Left colon (tissue), 2 donors: ENCODE measurements around the gene NR6A1. TPM values are rescaled to one million over a fixed set of nuclear protein-coding genes. Genes with fewer than 3 reads are reported as not detected.

Source experiments
- ATAC-seq: fragments of 200-7000 bp; cut with Tn5 transposase; one replicate; pipeline ENCODE4 v1.9.1; 2020; ENCODE audit warnings: mild to moderate bottlenecking, moderate library complexity
- DNase-seq, 2 donors: peaks; one replicate each; pipeline ENCODE4 v3.0.0-alpha.2; 2020
- intact Hi-C, 2 donors: fragments of 100-400 bp; cut with DNase I in 1 of 2; cut with micrococcal nuclease in 1 of 2; formaldehyde crosslinking; loops; one replicate each; pipeline versions ENCODE4 v1.11.2 to v1.14.0; 2022; cut with DNase I, micrococcal nuclease
- total RNA-seq, 2 donors: library from RNA; stranded (reverse); fragmentation: NEBNext Ultra II Directional; extraction: Animal tissue kit (Norgen Biotek cat#: 25700); gene quantifications; one replicate each; pipeline ENCODE4 v1.2.1, GENCODE V29; 2021
- donor health status: DM: no; HTN: no; CAD: no.
- donor health status: DM: yes; HTN: yes; CAD: no.

NR6A1 gene
- total RNA-seq, 2 donors from 2014 or later, result 4.6 to 7.1 TPM

DNA sequence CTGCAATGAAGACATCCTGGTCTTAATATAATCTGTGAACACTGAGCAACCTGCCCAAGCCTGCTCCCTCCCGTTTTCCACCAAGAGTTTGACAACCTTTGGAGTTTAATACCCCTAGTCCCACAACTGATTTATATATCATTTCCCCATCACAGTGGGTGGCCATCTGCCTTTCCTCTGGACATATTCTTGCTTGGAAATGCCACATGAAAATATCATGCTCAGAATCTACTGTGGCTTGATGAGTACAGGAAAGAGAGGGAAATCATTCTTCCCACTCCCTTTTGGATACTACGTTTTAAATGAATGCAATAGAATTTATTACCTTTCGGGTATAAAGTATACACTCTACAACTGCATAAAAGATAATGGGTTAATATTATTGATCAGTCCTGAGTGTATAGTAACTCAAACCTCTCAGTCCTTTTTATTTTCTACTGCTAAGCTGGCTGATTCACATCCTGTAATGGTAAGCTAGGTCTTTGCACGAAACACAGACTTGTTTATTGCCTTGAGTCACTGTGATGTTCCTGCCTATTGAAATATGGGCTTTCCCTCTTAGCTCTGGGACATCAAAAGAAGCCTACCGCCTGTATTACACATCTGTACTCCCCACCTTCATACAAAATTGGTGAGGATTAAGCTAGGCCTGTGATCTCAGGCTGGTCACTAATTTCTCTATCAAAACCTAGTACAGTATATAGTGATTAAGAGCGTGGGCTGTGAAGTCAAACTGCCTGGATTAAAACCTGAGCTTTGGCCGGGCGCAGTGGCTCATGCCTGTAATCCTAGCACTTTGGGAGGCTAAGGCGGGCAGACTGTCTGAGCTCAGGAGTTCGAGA, 196.4 kb downstream of the NR6A1 start:
- intact Hi-C loops, result no loop called here
- DNase-seq, result no peak
- peak; percentile 87 for ATAC-seq

DNA sequence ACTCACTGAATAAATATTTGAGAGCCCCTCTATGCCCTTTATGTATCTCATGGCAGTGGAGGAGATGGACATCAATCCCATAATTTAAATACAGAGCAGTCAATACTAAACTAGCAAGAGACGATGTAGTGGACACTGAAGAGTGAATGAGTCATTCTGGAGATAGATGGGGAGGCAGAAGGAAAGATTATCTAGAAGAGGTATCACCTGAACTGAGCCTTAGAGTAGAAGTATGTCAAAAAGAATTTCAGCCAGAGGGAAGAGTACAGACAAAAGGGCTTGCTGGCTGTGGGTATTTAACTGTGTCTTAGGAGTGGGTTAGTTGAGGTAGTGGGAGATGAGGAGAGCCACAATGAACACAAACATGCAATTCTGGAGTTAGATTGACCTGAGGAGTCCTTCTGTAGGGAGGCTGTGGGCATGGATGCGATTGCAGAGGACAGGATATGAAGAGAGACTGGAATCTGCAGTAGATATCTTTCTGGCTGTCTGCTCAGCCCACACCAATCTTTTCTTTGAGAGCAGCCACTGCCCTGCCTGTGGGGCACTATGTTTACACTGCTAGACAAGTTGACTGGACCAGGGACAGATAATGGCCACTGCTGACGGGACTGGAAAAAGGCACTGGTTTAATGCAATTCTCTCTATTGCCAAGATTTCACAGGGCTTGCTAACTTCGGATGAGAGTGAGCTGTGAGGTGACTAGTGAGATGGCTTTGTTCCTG, 200.0 kb downstream of the NR6A1 start:
- DNase-seq (no peak), ATAC-seq (no peak)
- intact Hi-C loops, result no loop called here

DNA sequence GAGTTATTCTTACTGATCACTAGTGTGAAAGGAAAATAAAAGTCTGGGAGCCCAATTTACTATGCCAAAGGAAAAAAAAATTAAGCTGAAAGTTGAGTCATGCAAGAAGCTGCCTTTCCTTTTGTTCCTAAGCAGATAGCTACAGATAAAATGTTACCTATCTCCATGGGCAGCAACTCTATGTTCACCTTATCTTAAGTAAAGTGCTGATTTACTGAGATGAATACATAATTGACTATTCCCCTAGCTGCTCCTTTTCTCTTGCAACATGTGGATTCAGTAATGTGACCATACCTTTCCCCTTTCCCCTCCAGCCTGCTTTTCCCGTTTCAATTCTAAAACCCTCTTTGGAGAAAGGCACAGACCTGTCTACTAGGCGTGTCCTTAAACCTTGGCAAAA, 201.2 kb downstream of the NR6A1 start:
- DNase-seq, result no peak
- intact Hi-C loops, result no loop called here
- no peak for ATAC-seq

DNA sequence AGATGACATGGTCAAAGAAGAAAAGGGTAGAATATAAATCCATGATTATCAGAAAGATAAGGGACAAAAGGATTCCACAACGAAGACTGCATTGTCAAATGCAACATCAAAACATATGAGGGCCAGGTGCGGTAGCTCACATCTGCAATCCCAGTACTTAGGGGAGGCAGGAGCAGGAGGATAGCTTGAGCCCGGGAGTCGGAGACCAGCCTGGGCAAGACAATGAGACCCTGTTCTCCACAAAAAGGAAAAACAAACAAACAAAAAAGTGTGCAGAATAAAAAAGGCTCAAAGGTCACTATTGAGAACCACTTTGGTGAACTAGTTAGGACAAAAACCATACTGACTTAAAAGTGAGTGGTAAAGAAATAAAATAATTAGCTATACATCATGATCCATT, 203.7 kb downstream of the NR6A1 start:
- DNase-seq (no peak), ATAC-seq (peak; percentile 64)
- intact Hi-C loops, result no loop called here

DNA sequence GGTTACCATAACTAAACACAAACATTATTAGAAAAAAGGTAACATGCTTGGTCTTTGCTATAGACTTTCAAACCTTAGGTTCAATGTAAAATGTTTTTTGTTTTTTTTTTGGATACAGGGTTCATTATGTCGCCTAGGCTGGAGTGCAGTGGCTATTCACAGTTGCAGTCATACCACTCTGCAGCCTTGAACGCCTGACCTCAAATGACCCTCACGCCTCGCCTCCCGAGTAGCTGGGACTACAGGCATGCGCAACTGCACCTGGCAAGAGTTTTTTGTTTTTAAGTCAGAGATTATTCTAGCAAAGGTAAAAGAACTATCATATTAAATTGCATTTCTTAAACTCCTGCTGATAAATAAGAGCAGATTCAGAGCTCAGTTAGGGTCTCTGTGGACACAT, 208.8 kb downstream of the NR6A1 start:
- ATAC-seq (no peak), DNase-seq (no peak)
- intact Hi-C loops, result no loop called here

DNA sequence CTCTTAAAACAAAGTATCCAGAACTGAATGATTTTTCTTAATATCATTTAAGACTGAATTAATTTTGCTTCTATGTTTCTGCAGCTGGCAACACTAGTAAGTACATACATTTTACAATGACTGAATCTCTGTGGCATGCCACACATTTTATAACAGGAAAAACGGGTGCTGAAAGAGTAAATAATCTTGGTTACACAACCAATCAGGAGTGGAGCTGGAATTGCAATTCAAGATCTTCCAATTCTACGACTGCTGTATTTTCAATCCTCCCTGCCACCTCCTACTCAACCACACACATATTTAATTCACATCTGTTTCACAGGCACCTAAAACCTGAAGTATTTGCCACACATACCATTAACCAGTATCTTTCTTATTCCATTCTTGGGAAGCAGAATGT, 211.2 kb downstream of the NR6A1 start:
- intact Hi-C loops, result no loop called here
- DNase-seq, result no peak
- ATAC-seq, result peak; percentile 52

DNA sequence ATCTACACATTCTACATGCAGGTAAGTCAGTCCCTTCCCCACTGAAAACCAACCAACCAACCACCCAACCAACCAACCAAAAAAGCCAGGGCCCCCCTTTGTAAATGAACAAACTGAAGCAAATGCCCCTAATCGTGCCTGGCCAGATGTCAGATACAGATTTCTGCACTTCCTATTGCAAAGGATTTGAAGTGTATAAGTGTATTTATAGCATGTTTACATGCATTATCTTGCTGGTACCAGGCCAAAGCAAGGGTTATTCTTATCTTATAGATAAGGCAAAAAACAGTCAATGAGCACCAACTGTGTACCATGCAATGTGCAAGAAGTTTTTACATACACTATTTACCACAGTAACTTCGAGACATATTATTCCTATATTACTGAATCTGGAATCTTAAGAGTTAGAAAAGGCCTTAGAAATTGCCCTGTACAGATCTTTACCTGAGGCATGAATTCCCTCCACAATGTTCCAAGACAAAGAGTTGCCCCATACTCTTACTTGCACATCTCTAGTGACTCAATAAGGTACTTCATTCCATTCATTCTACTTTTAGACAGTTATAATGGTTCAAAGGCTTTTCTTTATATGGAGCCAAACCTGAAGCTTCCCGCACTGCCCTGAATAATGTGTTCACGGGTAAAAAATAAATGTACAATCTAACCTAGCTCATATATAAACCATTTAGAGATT, 212.2 kb downstream of the NR6A1 start:
- DNase-seq, result no peak
- intact Hi-C loops, result no loop called here
- peak; percentile 35 for ATAC-seq

DNA sequence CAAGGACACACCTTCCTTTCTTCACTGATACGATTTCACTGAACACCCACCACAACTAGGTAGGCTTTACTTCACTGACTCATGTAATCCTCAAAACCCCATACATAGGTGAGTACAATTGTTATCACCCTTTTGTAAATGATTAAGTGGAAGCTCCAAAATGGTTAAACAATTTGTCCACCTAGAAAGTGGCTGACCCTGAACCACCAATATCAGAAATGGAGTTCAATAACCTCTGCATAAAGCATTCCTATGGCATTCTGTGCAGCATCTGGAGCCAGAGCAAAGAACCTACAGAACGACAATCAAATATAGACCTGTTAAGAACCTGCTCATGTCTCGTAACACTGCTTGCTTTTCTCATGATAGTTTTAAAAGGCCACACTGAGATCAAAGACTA, 213.2 kb downstream of the NR6A1 start:
- DNase-seq, result no peak
- intact Hi-C loops, result no loop called here
- ATAC-seq, result no peak

DNA sequence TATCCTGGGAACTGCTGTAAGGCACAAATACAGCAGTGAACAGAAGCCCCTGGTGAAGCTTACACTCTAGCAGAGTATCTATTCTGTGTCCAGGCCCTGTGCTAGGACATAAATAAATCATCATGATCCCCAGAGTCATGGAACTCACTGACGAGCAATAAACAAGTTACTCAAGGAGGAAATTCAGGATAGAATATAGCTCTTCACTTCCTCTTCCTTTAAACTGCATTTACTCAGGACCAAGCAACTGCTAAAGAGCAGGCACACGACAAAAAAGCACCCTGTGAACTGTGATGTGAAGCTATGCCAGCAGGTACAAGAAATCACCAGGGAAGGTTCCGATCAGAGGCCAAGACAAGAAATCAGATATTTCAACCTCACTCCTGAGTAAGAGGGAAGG, 216.1 kb downstream of the NR6A1 start:
- DNase-seq, result no peak
- peak; percentile 86 for ATAC-seq

DNA sequence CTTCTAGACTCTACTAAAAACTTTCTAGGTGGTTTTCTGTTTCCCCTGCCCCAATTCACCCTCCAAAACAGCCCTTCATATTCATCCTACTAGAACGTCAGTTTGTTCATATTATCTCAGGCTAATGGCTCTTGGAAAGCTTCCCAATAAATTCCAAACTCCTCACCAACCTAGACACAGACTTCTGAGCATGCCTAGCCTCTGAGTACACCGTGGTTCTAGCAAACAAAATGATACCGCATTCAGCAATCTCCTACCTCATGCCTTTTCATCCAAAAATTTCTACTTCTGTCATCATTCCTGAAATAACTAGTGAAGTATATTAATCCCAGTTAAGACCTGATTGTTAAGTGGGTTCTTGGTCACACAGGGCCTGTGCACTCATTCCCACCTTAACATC, 217.4 kb downstream of the NR6A1 start:
- intact Hi-C loops, result loop anchor here in 1 of 2 donors (5.0 kb wide), 1 partner anchor 159 kb away; no protein-coding TSS in a partner anchor
- no peak for ATAC-seq

More for the DNA sequence above, 216.1 kb downstream of the NR6A1 start:
- intact Hi-C loops, result no loop called here

DNA sequence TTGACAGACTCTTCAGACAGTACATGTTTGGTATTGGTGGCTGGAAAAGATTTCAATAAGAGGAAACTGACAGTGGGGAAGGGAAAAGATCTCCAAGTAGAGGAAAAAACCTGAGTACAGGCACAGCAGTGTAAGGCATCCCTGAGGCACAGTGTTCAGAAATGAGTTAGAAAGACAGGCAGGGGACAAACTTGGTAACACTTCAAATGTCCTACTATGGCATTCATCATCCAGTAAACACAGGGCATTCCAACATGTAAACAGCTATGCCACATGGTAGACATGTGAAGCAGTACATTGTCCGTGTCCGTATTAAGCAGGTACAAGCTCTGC, 218.9 kb downstream of the NR6A1 start:
- ATAC-seq, result no peak
- DNase-seq, result no peak
- intact Hi-C loops, result loop anchor here in 1 of 2 donors (5.0 kb wide), 1 partner anchor 160 kb away; no protein-coding TSS in a partner anchor

More for the DNA sequence above, 217.4 kb downstream of the NR6A1 start:
- no peak for DNase-seq

DNA sequence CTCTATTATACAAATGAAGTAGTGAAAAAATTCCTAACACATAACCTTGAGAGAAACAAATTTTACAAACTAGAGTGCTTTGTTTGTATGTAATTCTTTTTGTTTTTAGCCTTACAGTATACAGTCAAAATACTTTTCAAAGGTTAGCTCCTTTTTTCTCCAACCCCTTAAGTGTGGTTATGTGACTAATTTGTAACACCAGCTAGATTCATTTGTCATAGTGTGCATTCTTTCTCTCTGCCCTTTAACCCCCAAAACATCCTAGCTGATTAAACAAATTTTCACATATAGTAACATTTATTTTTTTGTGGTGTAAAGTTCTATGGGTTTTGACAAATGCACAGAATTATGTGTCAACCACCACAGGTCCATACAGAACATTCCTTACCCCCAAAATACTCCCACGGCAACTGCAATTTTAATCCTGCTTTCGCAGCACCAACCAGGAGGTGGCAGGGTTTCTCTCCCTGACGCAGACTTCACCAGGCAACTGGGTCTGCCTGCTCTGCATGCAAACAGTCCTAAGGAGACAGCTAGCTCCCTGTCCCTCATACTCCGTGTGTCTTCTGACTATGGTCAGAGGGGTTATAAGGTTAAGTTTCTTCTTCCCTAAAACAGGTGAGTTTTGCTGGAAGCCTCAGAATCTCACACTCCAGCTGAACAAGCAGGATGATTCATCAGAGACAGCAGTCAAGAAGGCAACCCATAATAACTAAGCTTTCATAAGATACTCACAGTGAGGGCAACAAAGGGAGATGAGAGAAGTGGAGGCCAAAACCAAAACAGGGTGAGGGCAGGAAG, 219.4 kb downstream of the NR6A1 start:
- intact Hi-C loops, result loop anchor here in 1 of 2 donors (5.0 kb wide), 1 partner anchor 161 kb away; no protein-coding TSS in a partner anchor
- ATAC-seq (peak; percentile 67), DNase-seq (peak; percentile 38 to 50)

DNA sequence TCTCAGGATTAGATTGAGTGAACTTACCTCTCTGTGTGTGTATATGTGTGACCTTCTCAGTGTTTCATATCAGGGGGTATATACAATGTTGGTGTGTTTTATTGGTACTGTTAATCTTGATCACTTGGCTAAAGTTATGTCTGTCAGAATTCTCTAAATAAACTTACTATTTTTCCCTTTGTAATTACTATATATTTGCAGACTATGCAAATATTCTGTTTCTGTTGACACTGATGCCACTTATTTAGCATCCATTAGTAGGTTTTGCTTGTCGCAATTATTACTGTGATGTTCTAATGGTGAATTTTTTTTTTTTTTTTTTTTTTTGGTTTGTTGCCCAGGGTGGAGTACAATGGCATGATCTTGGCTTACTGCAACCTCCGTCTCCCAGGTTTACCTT, 221.0 kb downstream of the NR6A1 start:
- intact Hi-C loops, result loop anchor here in 1 of 2 donors (5.0 kb wide), 1 partner anchor 162 kb away; no protein-coding TSS in a partner anchor
- no peak for ATAC-seq

DNA sequence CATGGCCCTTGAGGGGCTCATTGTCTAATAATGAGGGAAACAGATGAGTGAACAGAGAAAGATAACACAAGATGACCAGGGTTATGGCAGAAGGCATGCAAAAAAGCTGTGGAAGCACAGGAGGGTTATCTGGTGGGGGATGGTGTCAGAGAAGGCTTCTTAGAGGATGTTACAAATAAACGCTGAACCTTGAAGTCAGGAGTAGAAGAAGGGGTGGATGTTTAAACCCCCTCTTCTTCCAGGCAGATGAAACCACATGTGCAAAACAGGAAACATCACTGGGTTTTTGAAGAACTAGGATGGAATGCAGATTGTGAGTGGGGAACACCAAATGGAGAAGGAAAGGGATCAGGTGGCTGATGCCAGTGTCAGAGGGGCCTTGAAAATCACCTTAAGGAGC, 222.1 kb downstream of the NR6A1 start:
- no peak for ATAC-seq
- no peak for DNase-seq
- intact Hi-C loops, result no loop called here

More for the DNA sequence above, 221.0 kb downstream of the NR6A1 start:
- DNase-seq, result no peak

DNA sequence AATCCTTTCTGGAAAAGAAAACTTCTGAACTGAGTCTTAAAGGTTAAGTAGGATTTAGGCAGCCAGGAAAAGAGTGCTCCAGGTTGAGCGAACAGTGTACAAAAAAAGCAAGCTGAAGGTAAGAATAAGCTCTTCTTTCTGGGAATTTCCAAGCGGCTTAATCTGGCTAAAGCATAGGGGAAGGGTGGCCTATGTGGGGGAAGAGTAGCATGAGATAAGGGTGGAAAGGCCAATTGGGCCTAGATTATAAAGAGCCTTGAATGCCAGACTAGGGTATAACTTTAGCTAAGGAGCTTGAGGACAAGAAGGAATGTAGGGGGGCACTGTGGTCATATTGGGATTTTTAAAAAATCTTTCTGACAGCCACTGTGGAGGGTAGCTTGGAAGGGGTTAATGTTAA, 226.6 kb downstream of the NR6A1 start:
- intact Hi-C loops, result no loop called here
- DNase-seq (no peak), ATAC-seq (no peak)

DNA sequence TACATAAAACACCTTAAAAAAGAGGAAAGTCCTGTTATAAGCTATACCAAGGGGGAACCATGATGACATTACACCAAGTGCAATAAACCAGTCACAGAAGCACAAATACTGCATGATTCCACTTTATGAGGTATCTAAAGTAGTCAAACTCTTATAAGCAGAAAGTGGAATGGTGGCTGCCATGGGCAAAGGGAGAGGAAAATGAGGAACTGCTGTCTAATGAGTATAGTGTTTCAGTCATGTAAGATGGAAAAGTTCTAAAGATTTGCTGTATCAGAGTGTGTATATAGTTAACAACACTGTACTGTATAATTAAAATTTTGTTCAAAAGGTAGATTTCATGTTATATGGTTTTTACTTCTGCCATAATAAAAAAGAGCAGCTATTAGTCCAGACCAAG, 229.3 kb downstream of the NR6A1 start:
- intact Hi-C loops, result no loop called here
- no peak for DNase-seq
- no peak for ATAC-seq

DNA sequence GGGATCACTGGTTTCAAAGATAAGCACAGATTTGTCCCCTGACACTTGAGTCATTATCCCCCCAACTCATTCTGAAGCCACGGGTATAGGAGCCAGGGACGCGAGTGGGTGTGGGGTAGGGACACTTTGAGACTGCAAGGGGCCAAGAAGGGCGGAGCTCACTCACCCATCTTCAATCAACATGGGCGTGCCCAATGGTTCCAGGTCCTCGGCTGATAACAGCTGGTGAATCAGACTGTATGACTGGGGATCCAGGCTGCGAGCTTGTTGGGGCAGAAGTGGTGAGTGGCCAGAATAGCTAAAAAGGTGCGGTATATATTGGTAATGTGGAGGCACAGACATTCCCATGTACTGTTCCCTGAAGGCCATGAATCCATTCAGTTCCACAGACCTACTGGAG, 233.2 kb downstream of the NR6A1 start:
- ATAC-seq (peak; percentile 87), DNase-seq (peak in 1 of 2 donors; percentile 22)
- intact Hi-C loops, result no loop called here

DNA sequence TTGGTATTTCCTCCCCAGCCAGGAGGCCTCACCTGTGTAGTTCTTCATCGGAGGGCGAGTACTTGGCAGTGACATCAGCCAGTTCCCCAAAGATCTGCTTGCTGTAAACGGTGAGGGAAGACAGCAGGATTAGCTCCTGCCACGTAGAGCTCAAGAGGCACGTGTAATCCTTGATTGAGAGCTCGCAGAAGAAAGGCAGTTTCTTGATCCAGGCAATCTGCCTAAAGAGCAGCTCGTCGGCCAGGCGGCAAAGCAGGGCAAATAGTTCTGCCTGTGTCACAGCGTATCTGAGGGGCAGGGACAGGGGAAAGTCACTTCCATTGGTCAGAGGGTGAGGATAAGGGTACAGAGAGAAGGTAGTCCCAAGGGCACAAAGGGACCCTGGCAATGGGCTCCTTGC, 235.3 kb downstream of the NR6A1 start:
- intact Hi-C loops, result no loop called here
- DNase-seq (no peak), ATAC-seq (no peak)

DNA sequence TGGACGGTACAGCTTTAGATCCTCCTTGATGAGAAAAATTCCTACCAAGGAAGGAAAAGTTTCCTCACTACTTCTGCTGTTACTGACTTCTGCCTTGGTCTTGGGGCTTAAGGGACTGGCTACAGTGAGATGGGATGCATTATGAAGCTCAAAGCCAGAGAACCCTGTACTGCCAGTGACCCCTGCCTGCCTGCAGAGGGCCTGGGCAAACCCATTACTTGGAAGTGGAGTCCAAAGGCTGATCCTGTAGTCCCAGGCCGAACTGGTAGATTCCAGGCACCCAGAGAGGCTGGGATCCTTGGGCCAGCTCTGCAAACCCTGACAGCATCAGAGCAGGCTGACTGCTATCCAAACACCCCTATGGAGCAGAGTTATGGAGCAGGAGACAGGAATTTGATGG, 238.2 kb downstream of the NR6A1 start:
- ATAC-seq, result no peak

More for the DNA sequence above, 238.2 kb downstream of the NR6A1 start:
- intact Hi-C loops, result no loop called here
- DNase-seq, result no peak
